BLaER1 treated with 17β-estradiol and CSF1 and Interleukin-3, amounts not matched to agents 10 nM and 100 nM (cell line): ENCODE results near the gene ZNF638.

ENCODE experiments used
- H3K27ac ChIP-seq, 11 experiments: shearing (Covaris generic); formaldehyde crosslinking; 2 replicates each; pipeline ENCODE4 v1.8.1; 2022
- H3K27me3 ChIP-seq, 11 experiments: shearing (Covaris generic); formaldehyde crosslinking; 2 replicates each; pipeline ENCODE4 v1.8.1; 2022
- H3K36me3 ChIP-seq, 11 experiments: shearing (Covaris generic); formaldehyde crosslinking; 2 replicates each; pipeline ENCODE4 v1.8.1; 2022
- H3K4me1 ChIP-seq, 10 experiments: shearing (Covaris generic); formaldehyde crosslinking; 2 replicates each; pipeline ENCODE4 v1.8.1; 2022
- H3K4me2 ChIP-seq, 11 experiments: shearing (Covaris generic); formaldehyde crosslinking; 2 replicates each; pipeline ENCODE4 v1.8.1; 2022
- H3K4me3 ChIP-seq, 10 experiments: shearing (Covaris generic); formaldehyde crosslinking; 2 replicates each; pipeline ENCODE4 v1.8.1; 2022
- H3K9ac ChIP-seq, 11 experiments: shearing (Covaris generic); formaldehyde crosslinking; 2 replicates each; pipeline ENCODE4 v1.8.1; 2022
- H3K9me3 ChIP-seq, 11 experiments: shearing (Covaris generic); formaldehyde crosslinking; replicated peaks in 1 of 11; 2 replicates each; pipeline ENCODE4 v1.8.1; 2022
- H4K20me1 ChIP-seq, 11 experiments: shearing (Covaris generic); formaldehyde crosslinking; 2 replicates each; pipeline ENCODE4 v1.8.1; 2022
- Cebpa-rat ChIP-seq, 11 experiments: shearing (Covaris generic); IDR thresholded peaks; 2 replicates each; pipeline ENCODE4 v1.8.1; 2022

ZNF638 gene

DNA sequence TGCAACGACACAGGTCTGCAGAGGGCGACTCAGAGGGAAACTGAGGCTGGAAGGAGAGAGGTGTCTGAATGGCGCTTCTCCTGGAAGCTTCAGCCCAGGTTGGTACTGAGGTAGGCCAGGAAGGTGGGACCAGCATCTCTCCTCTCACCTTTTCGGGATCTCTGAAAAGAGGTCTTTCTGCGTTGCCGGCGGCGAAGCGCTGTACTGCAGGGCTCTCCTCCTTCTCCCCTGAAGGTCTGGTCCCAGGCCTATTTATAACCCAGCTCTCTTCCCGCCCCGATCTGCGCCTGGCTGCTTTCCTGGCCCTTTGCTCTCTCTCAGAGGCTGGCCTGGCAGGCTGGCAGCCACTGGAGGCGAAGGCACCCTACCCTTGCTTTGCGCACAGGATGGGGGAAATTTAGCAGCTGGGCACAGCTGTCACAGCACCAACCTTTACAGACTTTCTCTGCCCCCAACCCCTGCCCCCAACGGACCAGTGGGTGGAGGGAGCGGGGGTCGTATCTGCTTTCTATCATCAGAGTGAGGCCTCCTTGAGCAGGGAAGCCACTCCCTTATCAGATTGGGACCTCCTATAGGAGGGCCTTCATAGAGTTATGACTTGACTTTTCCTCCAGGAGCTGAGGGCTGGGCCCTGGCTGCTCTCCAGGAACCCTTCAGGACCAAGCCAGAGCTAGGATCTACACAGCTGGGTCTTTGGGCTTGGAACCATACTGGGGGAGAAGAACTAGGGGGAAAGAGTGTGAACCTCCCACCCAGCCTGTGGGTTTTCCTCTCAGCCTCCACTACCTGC lies 122.8 kb downstream of the ZNF638 start:
- Histone ChIP-seq H3K9ac (peak overlapping the region; percentile 69 to 92 (median 85); a peak in 21 of 22 replicates), H3K36me3 (peaks cover 0 to 20% (median 9%) of the 10 kb centered on the region in 11 experiments; a peak in 7 of 22 replicates), H3K27ac (peak overlapping the region in 10 of 11 experiments; percentile 62 to 94 (median 86); a peak in 20 of 22 replicates), H3K4me3 (peak overlapping the region; percentile 61 to 85 (median 71)), H4K20me1 (peaks cover 0 to 28% (median 0%) of the 10 kb centered on the region in 11 experiments; a peak in 5 of 22 replicates), H3K4me1 (peaks cover 72 to 95% (median 92%) of the 10 kb centered on the region in 10 experiments), H3K27me3 (peaks cover 0 to 19% (median 17%) of the 10 kb centered on the region in 11 experiments; a peak in 14 of 22 replicates), H3K4me2 (peak overlapping the region; percentile 86 to 99 (median 97)), H3K9me3 (no peaks in the 10 kb centered on the region)
- TF ChIP-seq Cebpa-rat (IDR thresholded peaks at IDR 0.05) = no peak

DNA sequence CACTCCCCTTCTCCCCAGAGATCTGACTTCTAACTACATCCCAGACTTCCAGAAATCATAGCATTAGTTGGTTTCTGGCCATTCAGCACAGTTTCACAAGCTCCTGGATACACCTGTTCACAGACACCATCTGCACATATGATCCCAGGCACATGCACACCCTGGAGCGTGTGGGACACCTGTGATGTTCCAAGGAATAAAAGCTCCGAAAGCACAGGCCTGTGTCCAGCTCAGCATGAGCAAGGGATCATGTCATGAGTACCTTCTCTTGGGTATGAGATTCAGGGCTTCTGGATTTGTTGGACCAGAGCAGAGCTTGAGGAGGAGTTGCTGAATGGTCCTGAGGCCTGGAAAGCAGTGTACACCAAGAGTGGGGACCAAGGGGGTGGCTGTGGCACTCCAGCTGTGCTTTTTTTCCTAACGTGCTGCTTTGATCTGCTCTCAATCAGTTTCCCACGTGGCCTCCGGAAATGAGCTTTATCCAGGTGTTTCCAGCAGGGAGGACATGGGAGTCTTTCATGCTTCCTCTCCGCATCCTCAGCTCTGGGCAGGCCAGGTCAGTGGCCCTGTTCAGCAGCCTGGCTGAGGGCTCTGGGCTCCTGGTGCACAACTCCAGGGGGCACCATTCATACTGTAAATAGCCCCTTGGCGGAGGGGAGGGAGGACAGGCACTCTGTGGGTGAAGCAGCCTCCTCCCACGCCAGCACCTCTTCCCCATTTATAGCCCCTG lies 123.6 kb downstream of the ZNF638 start:
- Histone ChIP-seq H3K4me2 (peak overlapping the region; percentile 86 to 99 (median 97)), H4K20me1 (peaks cover 0 to 35% (median 0%) of the 10 kb centered on the region in 11 experiments; a peak in 6 of 22 replicates), H3K4me3 (peak overlapping the region in 9 of 10 experiments; percentile 63 to 85 (median 71); a peak in 18 of 20 replicates), H3K4me1 (peaks cover 65 to 88% (median 84%) of the 10 kb centered on the region in 10 experiments), H3K9me3 (peaks cover 0 to 3% (median 0%) of the 10 kb centered on the region in 11 experiments; a peak in 1 of 22 replicates), H3K36me3 (peaks cover 0 to 28% (median 13%) of the 10 kb centered on the region in 11 experiments; a peak in 8 of 22 replicates), H3K27me3 (peaks cover 0 to 19% (median 17%) of the 10 kb centered on the region in 11 experiments; a peak in 14 of 22 replicates), H3K27ac (peak overlapping the region in 10 of 11 experiments; percentile 8 to 94 (median 86); a peak in 17 of 22 replicates), H3K9ac (peak overlapping the region; percentile 69 to 92 (median 85); a peak in 21 of 22 replicates)
- no peak for TF ChIP-seq Cebpa-rat (IDR thresholded peaks at IDR 0.05)

DNA sequence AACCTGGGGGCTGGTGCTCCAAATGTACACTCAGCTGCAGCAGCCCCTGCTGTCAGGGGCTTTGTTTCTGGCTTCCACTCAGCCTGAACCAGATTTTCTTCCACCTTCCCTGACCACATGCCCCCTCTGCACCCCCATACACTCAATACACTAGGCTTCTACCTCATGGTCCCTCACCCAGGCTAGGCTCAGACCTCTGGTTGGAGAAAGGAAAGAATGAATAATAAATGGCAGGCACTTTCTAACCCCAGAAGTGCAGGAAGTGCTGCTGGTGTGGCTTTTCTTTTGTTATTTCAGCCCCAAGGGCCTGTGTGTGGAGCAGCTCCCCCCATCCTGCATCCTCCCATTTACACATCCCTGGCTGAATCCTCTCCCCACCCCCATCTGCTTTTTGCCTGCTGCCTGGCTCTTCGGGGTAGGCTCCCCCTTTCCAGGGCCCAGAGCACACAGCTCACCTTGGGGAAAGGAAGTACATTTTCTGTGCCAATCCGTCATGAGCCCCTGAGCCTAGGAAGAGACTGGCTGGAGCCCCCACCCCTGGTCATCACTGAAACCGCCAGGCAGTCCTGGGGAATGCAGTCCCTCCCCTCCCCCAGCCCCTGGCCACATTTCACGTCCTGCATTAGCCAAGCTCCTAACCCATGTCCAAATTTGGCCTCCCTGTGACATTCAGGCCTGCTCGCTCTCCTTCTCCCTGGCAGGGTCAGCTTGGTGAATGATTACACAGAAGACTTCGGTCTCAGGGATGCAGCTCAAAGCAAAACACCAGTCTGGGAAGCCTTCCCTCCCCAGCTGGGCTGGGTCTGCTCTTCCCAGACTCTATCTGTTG lies 124.4 kb downstream of the ZNF638 start:
- peak overlapping the region in 9 of 10 experiments; percentile 63 to 85 (median 71); a peak in 17 of 20 replicates for H3K4me3 ChIP-seq
- peaks cover 0 to 36% (median 15%) of the 10 kb centered on the region in 11 experiments; a peak in 9 of 22 replicates for H3K36me3 ChIP-seq
- H3K4me2 ChIP-seq = peak overlapping the region; percentile 86 to 99 (median 97)
- H3K4me1 ChIP-seq = peaks cover 62 to 80% (median 76%) of the 10 kb centered on the region in 10 experiments
- peak overlapping the region in 10 of 11 experiments; percentile 8 to 94 (median 86); a peak in 18 of 22 replicates for H3K27ac ChIP-seq
- TF ChIP-seq Cebpa-rat (IDR thresholded peaks at IDR 0.05) = no peak
- H3K27me3 ChIP-seq = peaks cover 0 to 19% (median 17%) of the 10 kb centered on the region in 11 experiments; a peak in 14 of 22 replicates
- H3K9ac ChIP-seq = peak overlapping the region in 10 of 11 experiments; percentile 69 to 92 (median 85); a peak in 19 of 22 replicates
- H4K20me1 ChIP-seq = peaks cover 0 to 39% (median 0%) of the 10 kb centered on the region in 11 experiments; a peak in 6 of 22 replicates
- H3K9me3 ChIP-seq = peaks cover 0 to 6% (median under 1%) of the 10 kb centered on the region in 11 experiments; a peak in 8 of 22 replicates

DNA sequence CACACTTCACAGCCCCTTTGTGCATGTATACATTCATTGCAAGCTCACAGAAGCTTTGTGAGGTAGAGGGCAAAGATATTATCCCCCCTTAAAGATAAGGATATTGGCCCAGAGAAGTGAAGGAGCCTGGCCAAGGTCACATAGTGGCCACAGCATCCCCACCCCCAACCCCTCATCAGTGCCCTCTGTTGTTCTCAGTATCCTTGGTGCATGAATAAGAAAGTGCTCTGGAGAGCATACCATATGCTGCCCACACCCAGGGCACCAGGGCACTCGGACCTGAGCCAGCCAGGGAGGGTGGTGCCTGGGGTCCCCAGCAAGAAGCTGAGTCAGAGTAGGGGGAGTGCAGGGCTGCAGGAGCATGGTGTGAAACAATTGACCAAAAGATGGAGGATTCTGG lies 125.0 kb downstream of the ZNF638 start:
- Histone ChIP-seq H3K36me3 (peaks cover 0 to 42% (median 15%) of the 10 kb centered on the region in 11 experiments; a peak in 13 of 22 replicates), H3K4me3 (peak overlapping the region in 4 of 10 experiments; percentile 71 to 85 (median 80); a peak in 5 of 20 replicates), H3K27ac (peak overlapping the region in 9 of 11 experiments; percentile 44 to 94 (median 87); a peak in 16 of 22 replicates), H3K27me3 (peaks cover 0 to 19% (median 17%) of the 10 kb centered on the region in 11 experiments; a peak in 14 of 22 replicates), H3K4me2 (peak overlapping the region; percentile 86 to 99 (median 97); a peak in 21 of 22 replicates), H3K9me3 (peaks cover 3 to 13% (median 7%) of the 10 kb centered on the region in 11 experiments; a peak in 19 of 22 replicates), H4K20me1 (peaks cover 0 to 44% (median 0%) of the 10 kb centered on the region in 11 experiments; a peak in 6 of 22 replicates), H3K4me1 (peaks cover 56 to 73% (median 70%) of the 10 kb centered on the region in 10 experiments), H3K9ac (peak overlapping the region in 9 of 11 experiments; percentile 80 to 92 (median 85); a peak in 10 of 22 replicates)
- no peak for TF ChIP-seq Cebpa-rat (IDR thresholded peaks at IDR 0.05)

DNA sequence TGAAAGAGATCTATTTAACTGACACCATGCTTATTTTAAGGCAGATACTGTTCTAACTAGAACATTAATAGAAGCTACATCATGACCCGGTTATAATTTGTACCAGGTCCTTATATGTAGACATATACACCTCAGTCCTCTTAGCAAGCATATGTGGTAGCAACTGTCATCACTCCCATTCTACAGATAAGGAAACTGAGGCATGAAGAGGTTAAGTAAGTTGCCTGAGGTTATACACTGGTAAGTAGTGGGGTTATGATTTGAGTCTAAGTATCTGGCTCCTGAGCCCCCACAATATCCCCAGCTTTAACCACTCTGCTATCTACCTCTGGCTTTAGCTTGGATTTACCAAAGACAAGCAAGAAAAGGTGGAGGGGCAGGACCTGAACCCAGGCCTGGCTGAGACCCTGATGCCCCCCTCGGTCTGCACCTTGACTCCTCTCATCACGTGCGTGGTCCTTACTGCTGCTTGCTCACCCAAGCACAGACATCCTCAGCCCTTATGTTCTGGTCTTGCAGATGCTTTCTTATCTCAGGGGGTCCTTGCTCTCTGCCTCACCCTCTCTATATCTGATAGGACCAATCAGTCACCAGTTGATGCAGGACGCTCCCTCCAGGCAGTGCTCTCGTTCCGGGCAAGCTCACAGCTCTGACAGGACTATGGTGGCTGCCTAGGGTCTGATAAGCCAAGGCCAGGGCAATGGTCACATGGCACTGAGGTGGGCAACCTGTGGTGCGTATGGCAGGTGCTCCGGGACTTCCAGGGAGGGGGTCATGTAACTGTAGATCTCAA lies 125.7 kb downstream of the ZNF638 start:
- Histone ChIP-seq H3K9ac (no peak overlapping the region), H4K20me1 (peaks cover 0 to 51% (median 0%) of the 10 kb centered on the region in 11 experiments; a peak in 6 of 22 replicates), H3K4me3 (no peak overlapping the region), H3K36me3 (peaks cover under 1 to 49% (median 19%) of the 10 kb centered on the region in 11 experiments; a peak in 15 of 22 replicates), H3K9me3 (peaks cover 10 to 20% (median 14%) of the 10 kb centered on the region in 11 experiments), H3K27me3 (peaks cover 0 to 19% (median 17%) of the 10 kb centered on the region in 11 experiments; a peak in 14 of 22 replicates), H3K4me1 (peaks cover 49 to 66% (median 63%) of the 10 kb centered on the region in 10 experiments), H3K4me2 (peak overlapping the region in 10 of 11 experiments; percentile 86 to 98 (median 96); a peak in 13 of 22 replicates), H3K27ac (peak overlapping the region in 3 of 11 experiments; percentile 90 to 94 (median 90); a peak in 5 of 22 replicates)
- TF ChIP-seq Cebpa-rat (IDR thresholded peaks at IDR 0.05) = no peak

DNA sequence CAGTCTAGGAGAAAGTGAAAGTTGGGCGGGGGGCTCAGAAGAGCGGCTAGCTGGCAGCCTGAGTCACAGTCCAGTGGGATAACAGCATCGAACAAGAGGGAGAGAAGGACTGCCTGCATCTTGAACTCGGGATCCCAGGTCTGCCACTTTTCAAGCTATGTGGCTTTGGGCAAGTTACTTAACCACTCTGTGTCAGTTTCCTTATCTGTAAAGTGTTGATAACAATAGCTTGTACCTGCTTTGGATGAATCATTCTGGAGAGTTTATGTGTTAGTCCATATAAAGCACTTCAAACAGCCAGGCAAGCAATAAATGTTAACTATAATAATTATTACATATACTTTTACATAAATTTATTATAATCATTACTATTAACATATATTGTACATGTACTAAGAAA lies 126.3 kb downstream of the ZNF638 start:
- H3K4me2 ChIP-seq = peak overlapping the region in 10 of 11 experiments; percentile 8 to 98 (median 88); a peak in 10 of 22 replicates
- H3K9me3 ChIP-seq = peaks cover 16 to 26% (median 20%) of the 10 kb centered on the region in 11 experiments
- TF ChIP-seq Cebpa-rat (IDR thresholded peaks at IDR 0.05) = no peak
- peaks cover 3 to 22% (median 18%) of the 10 kb centered on the region in 11 experiments; a peak in 18 of 22 replicates for H3K27me3 ChIP-seq
- no peak overlapping the region for H3K4me3 ChIP-seq
- peaks cover 46 to 60% (median 59%) of the 10 kb centered on the region in 10 experiments for H3K4me1 ChIP-seq
- H3K27ac ChIP-seq = peak overlapping the region in 1 of 11 experiments; percentile 38; a peak in 2 of 22 replicates
- no peak overlapping the region for H3K9ac ChIP-seq
- peaks cover 6 to 55% (median 25%) of the 10 kb centered on the region in 11 experiments; a peak in 17 of 22 replicates for H3K36me3 ChIP-seq
- H4K20me1 ChIP-seq = peaks cover 0 to 57% (median 0%) of the 10 kb centered on the region in 11 experiments; a peak in 6 of 22 replicates
